SK-N-MC (cell line): ENCODE data around the gene TSPAN4.

ENCODE experiments used
- EZH2 ChIP-seq: fragments of 200-600 bp; sonication (generic); IDR thresholded peaks from one replicate; pipeline ENCODE4 v1.6.1; 2017; ENCODE audit warnings: antibody characterized with exemption
- POLR2AphosphoS5 ChIP-seq: IDR thresholded peaks from 2 replicates; pipeline ENCODE4 v1.6.1; 2012; ENCODE audit warnings: mild to moderate bottlenecking, low read depth, low read length, borderline replicate concordance

GRCh38 chr11:799641-800316 is 42.9 kb upstream of the TSPAN4 start:
- TF ChIP-seq EZH2 (no peak), POLR2AphosphoS5 (no peak)
